HepG2 (cell line): ENCODE results near the gene ELF1. TPM values are rescaled to one million over a fixed set of nuclear protein-coding genes. Genes with fewer than 3 reads are reported as not detected.
A peak's percentile ranks its signal among the peaks of the same experiment; 100 is the strongest.

ENCODE experiments used
- ATAC-seq: fragments of 200-7000 bp; cut with Tn5 transposase; 3 replicates; pipeline ENCODE4 v1.9.1; 2020; ENCODE audit warnings: mild to moderate bottlenecking, moderate library complexity
- BruUV-seq: library from RNA; stranded (reverse); fragments of 400-500 nt; replicated peaks from 2 replicates; lab custom pipeline; 2021; lab: Mats Ljungman, UMichigan
- CTCF ChIA-PET: fragments of 300-600 bp; formaldehyde crosslinking; extraction: SDS; loops from one replicate; lab custom pipeline; 2021; ENCODE audit warnings: low total read pairs, inconsistent platforms, low intra/inter-chr PET ratio; lab: Yijun Ruan, JAX
- POLR2A ChIA-PET: fragments of 350-600 bp; sonication (Branson Sonifier 250); formaldehyde crosslinking; loops from one replicate; lab custom pipeline; 2020; ENCODE audit warnings: antibody characterized with exemption, inconsistent platforms; lab: Yijun Ruan, JAX
- DNase-seq: peaks from one replicate; pipeline ENCODE4 v3.0.0-alpha.2; 2015; ENCODE audit warnings: low spot score
- FAIRE-seq: peaks from 3 replicates; lab custom pipeline; 2011; peaks lifted over from hg19 to GRCh38; lab: Jason Lieb, UNC
- H2AFZ ChIP-seq: one replicate; pipeline ENCODE4 v1.6.1; 2011; ENCODE audit warnings: low read length, inconsistent platforms
- H3K27ac ChIP-seq: fragments of 300-600 bp; 3 replicates; pipeline ENCODE4 v1.8.0; 2011; ENCODE audit warnings: mixed run types, mild to moderate bottlenecking, mixed read lengths, low read length, inconsistent platforms; ENCODE audit not compliant: insufficient read depth; ENCODE audit errors: extremely low read length
- H3K27me3 ChIP-seq, 2 experiments: fragments of 200-600 bp in 1 of 2; 2 replicates in 1 of 2; 3 replicates in 1 of 2; pipeline versions ENCODE4 v1.6.0 to v1.8.0; 2011; ENCODE audit warnings: low read length in 2 of 2, mild to moderate bottlenecking in 2 of 2, moderate library complexity in 2 of 2, inconsistent platforms in 1 of 2; ENCODE audit not compliant: insufficient read depth in 2 of 2, control insufficient read depth in 1 of 2
- H3K36me3 ChIP-seq, 2 experiments: fragments of 200-600 bp in 1 of 2; replicated peaks in 1 of 2; 2 replicates in 1 of 2; 3 replicates in 1 of 2; pipeline versions ENCODE4 v1.5.1 to v1.8.0; 2011; ENCODE audit warnings: low read length in 2 of 2, inconsistent platforms in 1 of 2; ENCODE audit not compliant: insufficient read depth in 2 of 2, control insufficient read depth in 1 of 2
- H3K4me1 ChIP-seq: 2 replicates; pipeline ENCODE4 v1.5.1; 2012; ENCODE audit warnings: low read length, inconsistent platforms; ENCODE audit not compliant: insufficient read depth
- H3K4me2 ChIP-seq: 2 replicates; pipeline ENCODE4 v1.6.0; 2011; ENCODE audit warnings: low read depth, low read length, inconsistent platforms
- H3K4me3 ChIP-seq, 3 experiments: fragments of 200-600 bp in 1 of 3; sonication (generic), shearing (Covaris generic) in 1 of 3; replicated peaks in 1 of 3; 2 replicates each; pipeline ENCODE4 v1.5.1; 2011 to 2016; ENCODE audit warnings: low read length in 3 of 3, inconsistent platforms in 2 of 3, low read depth in 2 of 3, mild to moderate bottlenecking in 2 of 3, control low read depth in 1 of 3, mixed read lengths in 1 of 3; ENCODE audit not compliant: insufficient read depth in 1 of 3
- H3K79me2 ChIP-seq: one replicate; pipeline ENCODE4 v1.6.1; 2011; ENCODE audit warnings: low read length, inconsistent platforms; ENCODE audit not compliant: insufficient read depth
- H3K9ac ChIP-seq: 2 replicates; pipeline ENCODE4 v1.6.0; 2011; ENCODE audit warnings: mild to moderate bottlenecking, low read depth, low read length, inconsistent platforms; ENCODE audit not compliant: insufficient read depth
- H3K9me3 ChIP-seq: 2 replicates; pipeline ENCODE4 v1.5.1; 2012; ENCODE audit warnings: mild to moderate bottlenecking, low read length
- H4K20me1 ChIP-seq: 2 replicates; pipeline ENCODE4 v1.6.0; 2011; ENCODE audit warnings: inconsistent platforms, mild to moderate bottlenecking, low read length, moderate library complexity; ENCODE audit not compliant: insufficient read depth
- AGO2 ChIP-seq: fragments of 200-400 bp; formaldehyde crosslinking; optimal IDR thresholded peaks from 2 replicates; pipeline ENCODE3; 2017; ENCODE audit warnings: mild to moderate bottlenecking, low read depth, low read length, moderate library complexity
- HNF4A ChIP-seq: sonication (generic); formaldehyde crosslinking; IDR thresholded peaks from 2 replicates; pipeline ENCODE4 v1.4.0; 2020; ENCODE audit warnings: missing genetic modification reagents
- HNF4G ChIP-seq, 2 experiments: sonication (generic) in 1 of 2; formaldehyde crosslinking in 1 of 2; IDR thresholded peaks; 2 replicates each; pipeline versions ENCODE4 v1.4.0 to v1.6.1; 2011 to 2020; ENCODE audit warnings: borderline replicate concordance in 2 of 2, low read depth in 2 of 2, mild to moderate bottlenecking in 2 of 2, low read length in 1 of 2, missing genetic modification reagents in 1 of 2, moderate library complexity in 1 of 2
- NR2F6 ChIP-seq, 2 experiments: IDR thresholded peaks; 2 replicates each; pipeline ENCODE4 v1.6.1; 2016; ENCODE audit warnings: antibody characterized with exemption in 1 of 2, mild to moderate bottlenecking in 1 of 2
- PRPF4 ChIP-seq: fragments of 200-400 bp; formaldehyde crosslinking; IDR thresholded peaks from 2 replicates; pipeline ENCODE4 v1.6.1; 2016; ENCODE audit warnings: low read length, low read depth; ENCODE audit not compliant: poor library complexity, severe bottlenecking
- TIGD3 ChIP-seq: sonication (generic); formaldehyde crosslinking; IDR thresholded peaks from 2 replicates; pipeline ENCODE4 v1.5.1; 2020; ENCODE audit warnings: mild to moderate bottlenecking, missing genetic modification reagents, borderline replicate concordance
- ZBTB38 ChIP-seq: sonication (generic); formaldehyde crosslinking; IDR thresholded peaks from 2 replicates; pipeline ENCODE4 v1.5.1; 2020; ENCODE audit warnings: mild to moderate bottlenecking, missing genetic modification reagents
- ZBTB7B ChIP-seq: sonication (generic); formaldehyde crosslinking; IDR thresholded peaks from 2 replicates; pipeline ENCODE4 v1.4.0; 2020; ENCODE audit warnings: missing genetic modification reagents
- ZNF263 ChIP-seq: sonication (generic); formaldehyde crosslinking; IDR thresholded peaks from 2 replicates; pipeline ENCODE4 v1.4.0; 2020; ENCODE audit warnings: missing genetic modification reagents
- ZXDC ChIP-seq: sonication (generic); formaldehyde crosslinking; IDR thresholded peaks from 2 replicates; pipeline ENCODE4 v1.5.0; 2020; ENCODE audit warnings: mild to moderate bottlenecking, missing genetic modification reagents
- WGBS: methylation state at CpG from one replicate; pipeline ENCODE4 v1.1.6; 2017; ENCODE audit warnings: low lambda C conversion rate; 5-methylcytosine and 5-hydroxymethylcytosine counted together
- in situ Hi-C: cut with HindIII; loops from 2 replicates; pipeline ENCODE4 v1.10.0; 2017; ENCODE audit warnings: low pct_unique_long_range_greater_than_20kb; ENCODE audit not compliant: extremely low pct_ligation_motif_present
- intact Hi-C: fragments of 100-400 bp; cut with micrococcal nuclease; formaldehyde crosslinking; loops from one replicate; pipeline ENCODE4 v1.10.0; 2022; ENCODE audit not compliant: unreplicated experiment
- polyA plus RNA-seq, 8 experiments: library from polyadenylated mRNA; depleted of rRNA in 3 of 8; stranded (reverse) in 7 of 8; unstranded in 1 of 8; fragments of >200 nt; fragmentation: Illumina TruSeq in 4 of 8; extraction: Trizol in 4 of 8; gene quantifications; 2 replicates each; pipeline versions ENCODE4 v1.2.1 to v1.2.3, GENCODE V29; 2011 to 2016; ENCODE audit warnings: low read depth in 4 of 8, missing spikeins in 1 of 8, mixed read lengths in 1 of 8; ENCODE audit not compliant: insufficient read depth in 1 of 8
- total RNA-seq, 5 experiments: library from RNA; depleted of rRNA; stranded (reverse); fragments of >200 nt; fragmentation: Illumina TruSeq; extraction: Trizol; gene quantifications; 2 replicates each; pipeline ENCODE4 v1.2.3, GENCODE V29; 2016; ENCODE audit warnings: low read depth in 1 of 5
- TF ChIP-seq, protein P1 (sequence below): sonication (generic); formaldehyde crosslinking; IDR thresholded peaks from 2 replicates; pipeline ENCODE4 v1.4.0; 2020; ENCODE audit warnings: missing genetic modification reagents

Gene ELF1
- total and polyA plus RNA-seq, 2 of the 13 experiments (the other 11 are each of a cell fraction or from before 2014, with no cell fraction given), result 24.6 to 71.5 TPM

- intact Hi-C loops (loop anchor here (1.0 to 5.0 kb wide), 2 partner anchors 95 to 139 kb away; partner anchors contain the start of genes ELF1 and WBP4), in situ Hi-C loops (no loop called here)
- Histone ChIP-seq H3K27ac (no peak overlapping the region), H3K27me3 (no peaks in the 10 kb centered on the region; a peak in 2 of 5 replicates), H3K4me2 (peak overlapping the region; percentile 33; the same call in 1 of the 2 replicates), H3K9ac (no peak overlapping the region), H3K9me3 (no peaks in the 10 kb centered on the region), H2AFZ (no peak overlapping the region), H3K36me3 (no peaks in the 10 kb centered on the region), H3K4me1 (peaks cover 27% of the 10 kb centered on the region), H3K4me3 (no peak overlapping the region; a peak in 1 of 6 replicates), H4K20me1 (no peaks in the 10 kb centered on the region), H3K79me2 (no peaks in the 10 kb centered on the region)
- CTCF ChIA-PET, result no interaction called here
- POLR2A ChIA-PET, result interaction anchor here (1.1 to 3.1 kb wide), 7 partner anchors 12 to 145 kb away, joined by 3 to 22 read pairs (median 4); partner anchors contain the start of genes ELF1, SLC25A15 and WBP4
- BruUV-seq, result no TSS peak
- 75% methylated on average over 28 of the region's 28 CpGs for WGBS
- FAIRE-seq (peak; percentile 26), ATAC-seq (peak; percentile 19), DNase-seq (peak; percentile 10)
- TF ChIP-seq ZBTB7B (CRISPR knock-in tag), result no peak
- TF ChIP-seq ZNF263 (CRISPR knock-in tag), result 0 out of 2 replicates have a peak, but pooled peaks have one; percentile 18
- TF ChIP-seq NR2F6 (IDR thresholded peaks at IDR 0.05), result peak; percentile 29; the same call in 1 of the 2 replicates
- 0 out of 2 replicates have a peak, but pooled peaks have one; percentile 10 for TF ChIP-seq NR2F6 (CRISPR knock-in tag; IDR thresholded peaks at IDR 0.05)
- no peak for TF ChIP-seq ZXDC (CRISPR knock-in tag)
- TF ChIP-seq PRPF4, result peak; percentile 75
- TF ChIP-seq, protein P1, sequence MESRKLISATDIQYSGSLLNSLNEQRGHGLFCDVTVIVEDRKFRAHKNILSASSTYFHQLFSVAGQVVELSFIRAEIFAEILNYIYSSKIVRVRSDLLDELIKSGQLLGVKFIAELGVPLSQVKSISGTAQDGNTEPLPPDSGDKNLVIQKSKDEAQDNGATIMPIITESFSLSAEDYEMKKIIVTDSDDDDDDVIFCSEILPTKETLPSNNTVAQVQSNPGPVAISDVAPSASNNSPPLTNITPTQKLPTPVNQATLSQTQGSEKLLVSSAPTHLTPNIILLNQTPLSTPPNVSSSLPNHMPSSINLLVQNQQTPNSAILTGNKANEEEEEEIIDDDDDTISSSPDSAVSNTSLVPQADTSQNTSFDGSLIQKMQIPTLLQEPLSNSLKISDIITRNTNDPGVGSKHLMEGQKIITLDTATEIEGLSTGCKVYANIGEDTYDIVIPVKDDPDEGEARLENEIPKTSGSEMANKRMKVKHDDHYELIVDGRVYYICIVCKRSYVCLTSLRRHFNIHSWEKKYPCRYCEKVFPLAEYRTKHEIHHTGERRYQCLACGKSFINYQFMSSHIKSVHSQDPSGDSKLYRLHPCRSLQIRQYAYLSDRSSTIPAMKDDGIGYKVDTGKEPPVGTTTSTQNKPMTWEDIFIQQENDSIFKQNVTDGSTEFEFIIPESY (CRISPR knock-in tag), result peak; percentile 74
- peak; percentile 23; the same call in 1 of the 2 replicates for TF ChIP-seq HNF4A
- TF ChIP-seq ZBTB38, result peak; percentile 79
- peak; percentile 36 for TF ChIP-seq AGO2
- TF ChIP-seq TIGD3, result no peak
- TF ChIP-seq HNF4G (IDR thresholded peaks at IDR 0.05; ENCODE audit: borderline replicate concordance, low read depth, low read length), result 0 out of 2 replicates have a peak, but pooled peaks have one; percentile 25
- no peak for TF ChIP-seq HNF4G (CRISPR knock-in tag; IDR thresholded peaks at IDR 0.05; ENCODE audit: borderline replicate concordance, low read depth)
These were observed 96.6 kb downstream of the ELF1 start for GRCh38 chr13:40922437-40923040.
